Measurements from ENCODE around the gene PALLD.

The PALLD gene

GRCh38 chr4:168765726-168766125 lies 268.9 kb downstream of the PALLD start:
- DNase-seq (ENCODE audit: low read depth) = peak; percentile 55

- peak; percentile 32 for DNase-seq (ENCODE audit: low read depth)
Measured at GRCh38 chr4:168766604-168767316, 269.9 kb downstream of the PALLD start.

- peak; percentile 23 for DNase-seq (ENCODE audit: low read depth)
Measured at GRCh38 chr4:168769416-168769815, 272.6 kb downstream of the PALLD start.

GRCh38 chr4:168769837-168770236 lies 273.0 kb downstream of the PALLD start:
- no peak for DNase-seq (ENCODE audit: low read depth)

GRCh38 chr4:168771251-168771650 lies 274.4 kb downstream of the PALLD start:
- DNase-seq (ENCODE audit: low read depth) = no peak

- no peak for DNase-seq (ENCODE audit: low read depth)
Measured at GRCh38 chr4:168773388-168774195, 276.7 kb downstream of the PALLD start.

GRCh38 chr4:168776382-168776781 lies 279.5 kb downstream of the PALLD start:
- no peak for DNase-seq (ENCODE audit: low read depth)

GRCh38 chr4:168777277-168777965 lies 280.6 kb downstream of the PALLD start:
- no peak for DNase-seq (ENCODE audit: low read depth)

- DNase-seq (ENCODE audit: low read depth) = no peak
Measured at GRCh38 chr4:168781341-168781740, 284.5 kb downstream of the PALLD start.

GRCh38 chr4:168781926-168782325 lies 285.1 kb downstream of the PALLD start:
- DNase-seq (ENCODE audit: low read depth) = no peak

GRCh38 chr4:168782439-168782838 lies 285.6 kb downstream of the PALLD start:
- DNase-seq (ENCODE audit: low read depth) = no peak

- DNase-seq (ENCODE audit: low read depth) = no peak
Measured at GRCh38 chr4:168784786-168785461, 288.1 kb downstream of the PALLD start.

GRCh38 chr4:168787334-168787733 lies 290.5 kb downstream of the PALLD start:
- no peak for DNase-seq (ENCODE audit: low read depth)

- no peak for DNase-seq (ENCODE audit: low read depth)
Measured at GRCh38 chr4:168787801-168788595, 291.1 kb downstream of the PALLD start.

- DNase-seq (ENCODE audit: low read depth) = no peak
Measured at GRCh38 chr4:168790898-168791297, 294.0 kb downstream of the PALLD start.

- DNase-seq (ENCODE audit: low read depth) = no peak
Measured at GRCh38 chr4:168791376-168791775, 294.5 kb downstream of the PALLD start.

GRCh38 chr4:168793542-168793941 lies 296.7 kb downstream of the PALLD start:
- DNase-seq (ENCODE audit: low read depth) = no peak

GRCh38 chr4:168794092-168794707 lies 297.3 kb downstream of the PALLD start:
- DNase-seq (ENCODE audit: low read depth) = no peak

- DNase-seq (ENCODE audit: low read depth) = peak; percentile 38
Measured at GRCh38 chr4:168794881-168795280, 298.0 kb downstream of the PALLD start.

- DNase-seq (ENCODE audit: low read depth) = no peak
Measured at GRCh38 chr4:168795346-168795745, 298.5 kb downstream of the PALLD start.
